ENCODE measurements around the gene CCSER1. TPM values are rescaled to one million over a fixed set of nuclear protein-coding genes. Genes with fewer than 3 reads are reported as not detected.

CCSER1 gene
- total and polyA plus RNA-seq, 2 experiments from 2014 or later: 2.9 to 3.4 TPM

GRCh38 chr4:90357117-90357710 lies 230.0 kb downstream of the CCSER1 start:
- no peaks in the 10 kb centered on the region for H3K9me2 ChIP-seq (ENCODE audit: insufficient read depth)
- no peak for ATAC-seq
- no peak overlapping the region for H3K27ac ChIP-seq (ENCODE audit: low read depth)
- H3K27ac Mint-ChIP-seq: peak overlapping the region; percentile 73; the same call in 1 of the 2 replicates
- H3K4me2 ChIP-seq: no peak overlapping the region
- H3K79me2 ChIP-seq (replicated peaks; ENCODE audit: insufficient read depth): no peaks in the 10 kb centered on the region
- no peak overlapping the region for H2AFZ ChIP-seq
- H3K4me3 ChIP-seq: no peak overlapping the region
- H3K9me3 Mint-ChIP-seq: no peaks in the 10 kb centered on the region
- no peaks in the 10 kb centered on the region for H3K36me3 Mint-ChIP-seq (ENCODE audit: low read depth)
- no peaks in the 10 kb centered on the region for H3K4me1 ChIP-seq (ENCODE audit: insufficient read depth)
- no peaks in the 10 kb centered on the region for H3F3A ChIP-seq (replicated peaks; ENCODE audit: low read depth)
- peaks cover 2% of the 10 kb centered on the region; the same call in 2 of the 3 replicates for H3K4me1 Mint-ChIP-seq
- H3K36me3 ChIP-seq (ENCODE audit: insufficient read depth): no peaks in the 10 kb centered on the region
- H3K4me3 Mint-ChIP-seq: no peak overlapping the region; the same call in 2 of the 3 replicates
- TF ChIP-seq EZH2 (IDR thresholded peaks at IDR 0.05; ENCODE audit: low read depth, unreplicated experiment) (no peak), CREB1 (CRISPR knock-in tag; IDR thresholded peaks at IDR 0.05; ENCODE audit: low read depth) (no peak), STAT1 (IDR thresholded peaks at IDR 0.05; ENCODE audit: unreplicated experiment) (no peak), ZNF114 (CRISPR knock-in tag; IDR thresholded peaks at IDR 0.05) (no peak)
- TF ChIP-seq, protein P1, sequence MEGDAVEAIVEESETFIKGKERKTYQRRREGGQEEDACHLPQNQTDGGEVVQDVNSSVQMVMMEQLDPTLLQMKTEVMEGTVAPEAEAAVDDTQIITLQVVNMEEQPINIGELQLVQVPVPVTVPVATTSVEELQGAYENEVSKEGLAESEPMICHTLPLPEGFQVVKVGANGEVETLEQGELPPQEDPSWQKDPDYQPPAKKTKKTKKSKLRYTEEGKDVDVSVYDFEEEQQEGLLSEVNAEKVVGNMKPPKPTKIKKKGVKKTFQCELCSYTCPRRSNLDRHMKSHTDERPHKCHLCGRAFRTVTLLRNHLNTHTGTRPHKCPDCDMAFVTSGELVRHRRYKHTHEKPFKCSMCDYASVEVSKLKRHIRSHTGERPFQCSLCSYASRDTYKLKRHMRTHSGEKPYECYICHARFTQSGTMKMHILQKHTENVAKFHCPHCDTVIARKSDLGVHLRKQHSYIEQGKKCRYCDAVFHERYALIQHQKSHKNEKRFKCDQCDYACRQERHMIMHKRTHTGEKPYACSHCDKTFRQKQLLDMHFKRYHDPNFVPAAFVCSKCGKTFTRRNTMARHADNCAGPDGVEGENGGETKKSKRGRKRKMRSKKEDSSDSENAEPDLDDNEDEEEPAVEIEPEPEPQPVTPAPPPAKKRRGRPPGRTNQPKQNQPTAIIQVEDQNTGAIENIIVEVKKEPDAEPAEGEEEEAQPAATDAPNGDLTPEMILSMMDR (conservative IDR thresholded peaks at IDR 0.05; ENCODE audit: low read depth in 2 of 2): peak; percentile 82 to 89
- H4K20me1 ChIP-seq (replicated peaks; ENCODE audit: insufficient read depth): no peaks in the 10 kb centered on the region
- no peaks in the 10 kb centered on the region for H3K27me3 Mint-ChIP-seq (ENCODE audit: insufficient read depth, low read depth, poor library complexity)
- no peaks in the 10 kb centered on the region for H3K27me3 ChIP-seq (ENCODE audit: insufficient read depth)
- DNase-seq (ENCODE audit: low spot score): peak; percentile 74

GRCh38 chr4:90375081-90375480 lies 247.9 kb downstream of the CCSER1 start:
- no peaks in the 10 kb centered on the region for H3K4me1 ChIP-seq (ENCODE audit: insufficient read depth)
- H3K9me3 Mint-ChIP-seq: no peaks in the 10 kb centered on the region
- no peak overlapping the region for H3K27ac ChIP-seq (ENCODE audit: low read depth)
- H3K36me3 ChIP-seq (ENCODE audit: insufficient read depth): no peaks in the 10 kb centered on the region
- TF ChIP-seq, protein P1 (conservative IDR thresholded peaks at IDR 0.05; ENCODE audit: low read depth in 2 of 2): no peak
- TF ChIP-seq NANOG (IDR thresholded peaks at IDR 0.05; ENCODE audit: borderline replicate concordance): no peak
- TF ChIP-seq STAT1 (IDR thresholded peaks at IDR 0.05; ENCODE audit: unreplicated experiment): no peak
- no peak for TF ChIP-seq ZNF331 (CRISPR knock-in tag; IDR thresholded peaks at IDR 0.05; ENCODE audit: low read depth)
- no peak for TF ChIP-seq POLR2AphosphoS5 (IDR thresholded peaks at IDR 0.05; ENCODE audit: low read depth)
- no peak for TF ChIP-seq ETS1 (IDR thresholded peaks at IDR 0.05)
- no peak overlapping the region for H3K4me3 ChIP-seq
- no peaks in the 10 kb centered on the region for H3F3A ChIP-seq (replicated peaks; ENCODE audit: low read depth)
- no peak overlapping the region for H3K4me2 ChIP-seq
- H3K4me1 Mint-ChIP-seq: no peaks in the 10 kb centered on the region
- no peak for DNase-seq (ENCODE audit: low spot score)
- ATAC-seq: no peak
- no peaks in the 10 kb centered on the region for H4K20me1 ChIP-seq (replicated peaks; ENCODE audit: insufficient read depth)
- H3K4me3 Mint-ChIP-seq: no peak overlapping the region
- no peaks in the 10 kb centered on the region for H3K9me2 ChIP-seq (ENCODE audit: insufficient read depth)
- no peaks in the 10 kb centered on the region for H3K79me2 ChIP-seq (replicated peaks; ENCODE audit: insufficient read depth)
- H3K36me3 Mint-ChIP-seq (ENCODE audit: low read depth): no peaks in the 10 kb centered on the region
- no peak overlapping the region for H2AFZ ChIP-seq
- no peak overlapping the region for H3K27ac Mint-ChIP-seq
- no peaks in the 10 kb centered on the region for H3K27me3 ChIP-seq (ENCODE audit: insufficient read depth)
- peaks cover 2% of the 10 kb centered on the region for H3K27me3 Mint-ChIP-seq (ENCODE audit: insufficient read depth, low read depth, poor library complexity)
